ENCODE results near the gene ARNT2.

The ARNT2 gene

DNA sequence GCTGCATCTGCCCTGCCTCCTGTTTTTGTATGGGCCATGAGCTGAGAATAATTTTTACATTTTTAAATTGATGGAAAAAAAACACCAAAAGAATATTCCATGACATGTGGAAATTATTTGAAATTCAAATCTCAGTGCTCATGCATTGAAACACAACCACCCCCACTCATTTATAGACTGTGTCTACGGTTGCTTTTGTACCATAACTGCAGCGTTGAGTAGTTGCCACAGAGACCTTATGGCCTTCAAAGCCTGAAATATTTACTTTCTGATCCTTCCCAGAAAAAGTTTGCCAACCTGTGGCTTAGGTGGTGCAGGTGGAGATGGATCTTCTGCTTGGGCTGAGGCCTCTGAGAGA lies 28.1 kb downstream of the ARNT2 start:
- no peak for TF ChIP-seq CTCF (IDR thresholded peaks at IDR 0.05; ENCODE audit: insufficient read depth, missing control alignments)
- FAIRE-seq, result no peak
- no peak for DNase-seq (ENCODE audit: insufficient read length, low spot score)

- no peak for DNase-seq (ENCODE audit: insufficient read length, low spot score)
- FAIRE-seq, result no peak
- TF ChIP-seq CTCF (IDR thresholded peaks at IDR 0.05; ENCODE audit: insufficient read depth, missing control alignments), result no peak
These were observed 29.7 kb downstream of the ARNT2 start for GRCh38 chr15:80433836-80434235.

DNA sequence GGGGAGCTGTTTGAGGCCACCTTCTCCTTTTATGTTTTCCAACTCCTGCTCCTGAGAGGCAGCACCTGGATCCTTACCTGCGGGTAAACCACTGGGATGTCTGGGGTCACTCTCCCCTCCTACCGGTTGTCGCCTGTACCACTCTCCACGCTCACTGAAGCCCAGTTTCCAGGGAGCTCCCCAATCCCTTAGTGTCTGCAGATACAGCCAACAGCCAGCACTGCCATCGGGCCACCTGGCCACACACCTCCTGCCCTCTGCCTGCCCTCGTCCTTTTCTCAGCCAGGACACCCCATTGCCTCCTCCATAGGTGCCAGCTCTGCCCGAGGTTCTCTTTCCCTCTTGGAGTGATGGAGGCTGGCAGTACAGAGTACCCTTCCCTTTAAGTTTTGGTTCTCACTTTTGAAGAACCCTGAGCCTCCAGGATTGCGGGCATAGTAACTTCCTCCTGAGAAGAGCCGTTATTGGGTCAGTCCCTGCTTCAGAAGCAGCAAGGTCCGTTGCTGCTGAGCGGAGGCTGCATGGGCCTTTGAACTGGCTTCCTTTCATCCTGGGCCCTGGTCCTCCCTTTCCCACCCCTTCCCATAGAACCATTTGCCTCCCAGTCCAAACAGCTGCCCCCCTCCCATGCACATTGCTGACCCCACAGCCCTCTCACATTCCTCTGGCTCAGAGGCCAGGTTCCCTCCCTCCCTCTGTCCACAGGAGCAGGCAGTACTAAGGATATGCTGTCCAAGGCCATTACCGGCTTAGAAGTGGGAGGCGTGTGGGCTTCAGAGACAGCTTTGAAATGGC lies 30.9 kb downstream of the ARNT2 start:
- TF ChIP-seq CTCF (IDR thresholded peaks at IDR 0.05; ENCODE audit: insufficient read depth, missing control alignments), result no peak
- DNase-seq (ENCODE audit: insufficient read length, low spot score) (no peak), FAIRE-seq (no peak)

DNA sequence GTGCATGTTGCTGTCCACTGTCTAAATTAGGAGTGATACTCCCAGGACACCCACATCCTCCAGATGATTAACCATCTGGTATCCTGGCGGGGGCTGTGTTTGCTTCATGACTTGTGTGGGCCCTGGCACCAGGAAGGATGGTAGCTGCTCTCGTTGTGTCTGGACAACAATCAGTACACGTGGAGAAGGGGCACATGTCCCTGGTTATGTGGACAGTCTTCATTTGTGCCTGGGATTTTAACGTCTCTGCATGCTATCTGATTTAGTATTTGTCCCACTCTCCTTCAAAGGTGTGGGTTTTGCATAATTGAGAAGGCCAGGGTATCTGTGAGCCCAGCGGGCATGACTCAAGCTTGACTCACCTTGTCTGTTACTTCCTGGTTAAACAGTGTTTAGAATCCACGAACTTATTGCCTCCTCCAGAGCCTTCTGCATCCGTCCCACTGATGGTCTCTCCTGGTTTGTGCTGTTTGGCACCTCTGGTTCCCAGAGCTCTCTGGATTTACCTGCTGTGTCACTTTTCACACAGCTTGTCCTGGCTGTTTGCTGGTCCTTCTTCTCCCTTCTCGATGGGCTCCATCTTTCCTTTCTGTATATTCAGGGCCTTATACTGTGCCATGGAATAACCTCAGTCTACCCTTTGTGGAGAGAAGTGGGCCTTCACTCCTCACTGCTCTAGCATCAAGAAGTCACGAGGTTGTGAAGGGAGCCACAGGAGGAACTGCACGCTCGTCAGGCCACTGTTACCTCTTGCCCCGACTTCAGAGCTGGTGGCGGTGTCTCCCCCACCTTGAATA lies 32.5 kb downstream of the ARNT2 start:
- no peak for TF ChIP-seq CTCF (IDR thresholded peaks at IDR 0.05; ENCODE audit: insufficient read depth, missing control alignments)
- no peak for DNase-seq (ENCODE audit: insufficient read length, low spot score)
- FAIRE-seq, result no peak

DNA sequence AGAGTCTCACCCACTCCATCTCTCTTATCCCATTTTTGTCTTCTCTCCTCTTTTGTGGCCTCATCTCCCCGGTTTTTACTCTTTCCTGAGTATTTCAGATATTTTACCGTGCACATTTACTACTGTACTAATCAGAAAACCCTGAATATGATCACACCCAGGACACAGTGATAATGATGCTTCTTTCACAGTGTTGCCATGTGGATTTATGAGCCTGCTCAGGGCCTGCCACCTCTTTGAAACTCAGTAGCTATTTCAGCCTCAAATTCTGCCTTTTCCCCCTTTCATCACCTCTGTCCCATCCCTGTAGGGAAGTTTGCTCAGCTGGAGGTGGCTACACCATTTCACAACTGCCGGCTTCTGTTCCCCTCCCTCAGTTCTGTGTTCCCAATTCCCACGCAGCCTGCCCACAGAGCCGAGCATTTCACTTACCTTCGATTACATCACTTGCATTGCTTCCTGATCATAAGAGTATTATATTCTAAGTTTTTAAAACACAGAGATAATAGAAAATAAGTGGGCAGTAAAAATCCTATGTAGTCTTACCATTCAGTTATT lies 33.2 kb downstream of the ARNT2 start:
- no peak for FAIRE-seq
- no peak for DNase-seq (ENCODE audit: insufficient read length, low spot score)
- TF ChIP-seq CTCF (IDR thresholded peaks at IDR 0.05; ENCODE audit: insufficient read depth, missing control alignments), result no peak

GRCh38 chr15:80439140-80439539 lies 35.0 kb downstream of the ARNT2 start:
- FAIRE-seq, result no peak
- DNase-seq (ENCODE audit: insufficient read length, low spot score), result no peak
- TF ChIP-seq CTCF (IDR thresholded peaks at IDR 0.05; ENCODE audit: insufficient read depth, missing control alignments), result no peak
